ENCODE measurements around the gene HIVEP2. TPM values are rescaled to one million over a fixed set of nuclear protein-coding genes. Genes with fewer than 3 reads are reported as not detected.

HIVEP2 gene
- total RNA-seq, 4 donors from 2014 or later, result 17.2 to 49.4 (median 21.6) TPM

- intact Hi-C loops (cut with DNase I; ENCODE audit: low total_unique reads), result no loop called here
- TF ChIP-seq POLR2A (IDR thresholded peaks at IDR 0.05) (no peak), CTCF (IDR thresholded peaks at IDR 0.05) (no peak)
- WGBS, 2 donors, result 90 to 93% methylated on average over 1 of the region's 1 CpG
- DNase-seq (ENCODE audit: low spot score in 2 of 2), result no peak
- no peak overlapping the region for H3K4me3 ChIP-seq (ENCODE audit: low read depth, poor library complexity, severe bottlenecking)
These were observed 63.7 kb downstream of the HIVEP2 start for GRCh38 chr6:142881290-142881689.

GRCh38 chr6:142880201-142880600 lies 64.8 kb downstream of the HIVEP2 start:
- TF ChIP-seq POLR2A (IDR thresholded peaks at IDR 0.05), result no peak
- TF ChIP-seq CTCF (IDR thresholded peaks at IDR 0.05), result no peak
- 95 to 100% methylated on average over 2 of the region's 2 CpGs for WGBS, 2 donors
- intact Hi-C loops (cut with DNase I; ENCODE audit: low total_unique reads), result no loop called here
- no peak for DNase-seq (ENCODE audit: low spot score in 2 of 2)
- H3K4me3 ChIP-seq (ENCODE audit: low read depth, poor library complexity, severe bottlenecking), result no peak overlapping the region

- H3K4me3 ChIP-seq (ENCODE audit: low read depth, poor library complexity, severe bottlenecking), result no peak overlapping the region
- WGBS, 2 donors, result 58 to 85% methylated on average over 2 of the region's 2 CpGs
- DNase-seq (ENCODE audit: low spot score in 2 of 2), result no peak
- intact Hi-C loops (cut with DNase I; ENCODE audit: low total_unique reads), result no loop called here
- no peak for TF ChIP-seq POLR2A (IDR thresholded peaks at IDR 0.05)
- TF ChIP-seq CTCF (IDR thresholded peaks at IDR 0.05), result no peak
These were observed 65.4 kb downstream of the HIVEP2 start for GRCh38 chr6:142879527-142879926.

GRCh38 chr6:142879076-142879475 lies 65.9 kb downstream of the HIVEP2 start:
- 95 to 96% methylated on average over 6 of the region's 6 CpGs for WGBS, 2 donors
- intact Hi-C loops (cut with DNase I; ENCODE audit: low total_unique reads), result no loop called here
- TF ChIP-seq POLR2A (IDR thresholded peaks at IDR 0.05) (no peak), CTCF (IDR thresholded peaks at IDR 0.05) (no peak)

GRCh38 chr6:142878407-142878806 lies 66.6 kb downstream of the HIVEP2 start:
- TF ChIP-seq POLR2A (IDR thresholded peaks at IDR 0.05) (no peak), CTCF (IDR thresholded peaks at IDR 0.05) (no peak)
- WGBS, 2 donors, result 66 to 78% methylated on average over 3 of the region's 3 CpGs
- intact Hi-C loops (cut with DNase I; ENCODE audit: low total_unique reads), result no loop called here
- no peak overlapping the region for H3K4me3 ChIP-seq (ENCODE audit: low read depth, poor library complexity, severe bottlenecking)
- DNase-seq (ENCODE audit: low spot score in 2 of 2), result peak in 1 of 2 donors; percentile 54

More at GRCh38 chr6:142879076-142879475, 65.9 kb downstream of the HIVEP2 start:
- H3K4me3 ChIP-seq (ENCODE audit: low read depth, poor library complexity, severe bottlenecking), result no peak overlapping the region
- no peak for DNase-seq (ENCODE audit: low spot score in 2 of 2)

GRCh38 chr6:142874676-142875075 lies 70.3 kb downstream of the HIVEP2 start:
- no peak for DNase-seq (ENCODE audit: low spot score in 2 of 2)
- no peak for TF ChIP-seq POLR2A (IDR thresholded peaks at IDR 0.05)
- no peak for TF ChIP-seq CTCF (IDR thresholded peaks at IDR 0.05)
- intact Hi-C loops (cut with DNase I; ENCODE audit: low total_unique reads), result no loop called here
- no peak overlapping the region for H3K4me3 ChIP-seq (ENCODE audit: low read depth, poor library complexity, severe bottlenecking)
- WGBS, 2 donors, result 61 to 79% methylated on average over 1 of the region's 1 CpG

All from lower leg skin (tissue), 4 donors.